Activated T-helper 17 cell treated with anti-CD3 and anti-CD28 coated beads, Interleukin-2, amount 50 U/mL, for 72 hours (primary cell): ENCODE data around the gene TSPAN10. TPM values are rescaled to one million over a fixed set of nuclear protein-coding genes. Genes with fewer than 3 reads are reported as not detected.

Experiments
- ATAC-seq: fragments of 150-1000 bp; cut with Tn5 transposase; replicated peaks from 2 replicates; pipeline ENCODE4 v1.10.0; 2021; ENCODE audit warnings: mild to moderate bottlenecking, moderate library complexity
- H3K27ac Mint-ChIP-seq: one replicate; pipeline ENCODE4 v1.8.0; 2022; ENCODE audit warnings: mixed read lengths
- H3K27me3 Mint-ChIP-seq: one replicate; pipeline ENCODE4 v1.8.0; 2022; ENCODE audit warnings: mixed read lengths
- H3K36me3 Mint-ChIP-seq: one replicate; pipeline ENCODE4 v1.8.0; 2022; ENCODE audit warnings: low read depth, mild to moderate bottlenecking, mixed read lengths
- H3K4me1 Mint-ChIP-seq: one replicate; pipeline ENCODE4 v1.8.0; 2022; ENCODE audit warnings: mixed read lengths
- H3K4me3 Mint-ChIP-seq: one replicate; pipeline ENCODE4 v1.8.0; 2022; ENCODE audit warnings: mild to moderate bottlenecking, mixed read lengths
- H3K9me3 Mint-ChIP-seq: one replicate; pipeline ENCODE4 v1.8.0; 2022; ENCODE audit warnings: mixed read lengths
- total RNA-seq, 2 donors: library from RNA; stranded (reverse); gene quantifications; one replicate each; pipeline ENCODE4 v1.2.3, GENCODE V29; 2022

Gene TSPAN10
- total RNA-seq = 1 to 10 TPM in 1 of 2 donors, under 1 TPM in 1; 0.30 to 1.4 TPM

GRCh38 chr17:81636505-81637288 lies at the start of gene TSPAN10, which contains the start of gene NPLOC4:
Gene TSPAN10 (plus strand): TSS chr17:81637196. CDS start chr17:81642413, 5,217 bp downstream.
Gene NPLOC4 (minus strand): TSS chr17:81637112. CDS start chr17:81636930, 182 bp downstream.
- ATAC-seq = peak; percentile 93
- H3K27ac Mint-ChIP-seq = peak within 1 kb of the TSS; percentile 98
- H3K4me3 Mint-ChIP-seq = peak within 1 kb of the TSS; percentile 99
- H3K9me3 Mint-ChIP-seq = no peaks in the 10 kb centered on the region
- peaks cover 5% of the 10 kb centered on the region for H3K4me1 Mint-ChIP-seq
- peaks cover 26% of the 10 kb centered on the region for H3K36me3 Mint-ChIP-seq
- H3K27me3 Mint-ChIP-seq = no peaks in the 10 kb centered on the region

- ATAC-seq = no peak
- H3K9me3 Mint-ChIP-seq = no peaks in the 10 kb centered on the region
- peaks cover 99% of the 10 kb centered on the region for H3K36me3 Mint-ChIP-seq
- H3K27me3 Mint-ChIP-seq = no peaks in the 10 kb centered on the region
- H3K4me1 Mint-ChIP-seq = no peaks in the 10 kb centered on the region
- H3K4me3 Mint-ChIP-seq = no peak overlapping the region
- no peak overlapping the region for H3K27ac Mint-ChIP-seq
Observed at GRCh38 chr17:81589612-81590011, 47.4 kb upstream of the TSPAN10 start.

- Mint-ChIP-seq H3K27me3 (no peaks in the 10 kb centered on the region), H3K4me3 (no peak overlapping the region), H3K4me1 (no peaks in the 10 kb centered on the region), H3K9me3 (no peaks in the 10 kb centered on the region), H3K27ac (no peak overlapping the region), H3K36me3 (peaks cover 99% of the 10 kb centered on the region)
- no peak for ATAC-seq
Observed at GRCh38 chr17:81590121-81590520, 46.9 kb upstream of the TSPAN10 start.

GRCh38 chr17:81591971-81592370 lies 45.0 kb upstream of the TSPAN10 start:
- Mint-ChIP-seq H3K27me3 (no peaks in the 10 kb centered on the region), H3K4me3 (no peak overlapping the region), H3K9me3 (no peaks in the 10 kb centered on the region), H3K4me1 (no peaks in the 10 kb centered on the region), H3K36me3 (peaks cover 99% of the 10 kb centered on the region), H3K27ac (no peak overlapping the region)
- ATAC-seq = no peak

GRCh38 chr17:81593105-81593871 lies 43.7 kb upstream of the TSPAN10 start:
- H3K4me3 Mint-ChIP-seq = no peak overlapping the region
- no peaks in the 10 kb centered on the region for H3K27me3 Mint-ChIP-seq
- no peak for ATAC-seq
- no peaks in the 10 kb centered on the region for H3K9me3 Mint-ChIP-seq
- H3K4me1 Mint-ChIP-seq = no peaks in the 10 kb centered on the region
- no peak overlapping the region for H3K27ac Mint-ChIP-seq
- H3K36me3 Mint-ChIP-seq = peaks cover 100% of the 10 kb centered on the region

GRCh38 chr17:81599719-81600486 lies 37.1 kb upstream of the TSPAN10 start:
- Mint-ChIP-seq H3K36me3 (peaks cover 98% of the 10 kb centered on the region), H3K27me3 (no peaks in the 10 kb centered on the region), H3K9me3 (no peaks in the 10 kb centered on the region), H3K27ac (no peak overlapping the region), H3K4me1 (peaks cover 8% of the 10 kb centered on the region), H3K4me3 (no peak overlapping the region)
- ATAC-seq = no peak

- ATAC-seq = peak; percentile 92
- no peak overlapping the region for H3K4me3 Mint-ChIP-seq
- H3K4me1 Mint-ChIP-seq = peaks cover 8% of the 10 kb centered on the region
- no peaks in the 10 kb centered on the region for H3K9me3 Mint-ChIP-seq
- peak overlapping the region; percentile 14 for H3K27ac Mint-ChIP-seq
- H3K27me3 Mint-ChIP-seq = no peaks in the 10 kb centered on the region
- peaks cover 95% of the 10 kb centered on the region for H3K36me3 Mint-ChIP-seq
Observed at GRCh38 chr17:81601525-81602120, 35.4 kb upstream of the TSPAN10 start.

- peaks cover 95% of the 10 kb centered on the region for H3K36me3 Mint-ChIP-seq
Observed at GRCh38 chr17:81603846-81604610, 33.0 kb upstream of the TSPAN10 start.

GRCh38 chr17:81607431-81607830 lies 29.6 kb upstream of the TSPAN10 start:
- Mint-ChIP-seq H3K4me3 (peak overlapping the region; percentile 48), H3K4me1 (peaks cover 12% of the 10 kb centered on the region), H3K27ac (peak overlapping the region; percentile 87), H3K27me3 (no peaks in the 10 kb centered on the region), H3K36me3 (peaks cover 94% of the 10 kb centered on the region), H3K9me3 (no peaks in the 10 kb centered on the region)
- ATAC-seq = peak; percentile 78

More at GRCh38 chr17:81603846-81604610, 33.0 kb upstream of the TSPAN10 start:
- no peak overlapping the region for H3K4me3 Mint-ChIP-seq
- H3K9me3 Mint-ChIP-seq = no peaks in the 10 kb centered on the region
- H3K4me1 Mint-ChIP-seq = peaks cover 16% of the 10 kb centered on the region
- H3K27me3 Mint-ChIP-seq = no peaks in the 10 kb centered on the region
- H3K27ac Mint-ChIP-seq = no peak overlapping the region
- no peak for ATAC-seq

GRCh38 chr17:81608082-81608481 lies 28.9 kb upstream of the TSPAN10 start:
- H3K27me3 Mint-ChIP-seq = no peaks in the 10 kb centered on the region
- H3K4me3 Mint-ChIP-seq = peak overlapping the region; percentile 48
- H3K36me3 Mint-ChIP-seq = peaks cover 96% of the 10 kb centered on the region
- H3K9me3 Mint-ChIP-seq = no peaks in the 10 kb centered on the region
- ATAC-seq = peak; percentile 89
- H3K27ac Mint-ChIP-seq = peak overlapping the region; percentile 87
- H3K4me1 Mint-ChIP-seq = peaks cover 12% of the 10 kb centered on the region

GRCh38 chr17:81608605-81609004 lies 28.4 kb upstream of the TSPAN10 start:
- Mint-ChIP-seq H3K36me3 (peaks cover 96% of the 10 kb centered on the region), H3K27ac (peak overlapping the region; percentile 87), H3K9me3 (no peaks in the 10 kb centered on the region), H3K27me3 (no peaks in the 10 kb centered on the region), H3K4me1 (peaks cover 15% of the 10 kb centered on the region), H3K4me3 (no peak overlapping the region)
- ATAC-seq = no peak

GRCh38 chr17:81609541-81610311 lies 27.3 kb upstream of the TSPAN10 start:
- no peaks in the 10 kb centered on the region for H3K27me3 Mint-ChIP-seq
- no peak for ATAC-seq
- H3K27ac Mint-ChIP-seq = peak overlapping the region; percentile 38
- H3K4me3 Mint-ChIP-seq = no peak overlapping the region
- H3K36me3 Mint-ChIP-seq = peaks cover 96% of the 10 kb centered on the region
- H3K4me1 Mint-ChIP-seq = peaks cover 24% of the 10 kb centered on the region
- no peaks in the 10 kb centered on the region for H3K9me3 Mint-ChIP-seq
